T-helper 1 cell treated with Interleukin-12 subunit alpha and Interleukin-12 subunit beta and Interleukin-4 antibody, amounts not matched to agents 30 μg/mL and 1 μg/mL, for 36 hours (primary cell): Measurements from ENCODE around the gene MED1.
"Not testable (repeated sequence)": the region's sequence is repeated elsewhere in the genome, so short reads cannot be mapped to it uniquely, and the experiment has no call there.

Source experiments
- H3K27ac Mint-ChIP-seq: one replicate; pipeline ENCODE4 v1.8.0; 2021; ENCODE audit warnings: mild to moderate bottlenecking, mixed read lengths
- H3K27me3 Mint-ChIP-seq: one replicate; pipeline ENCODE4 v1.8.0; 2021; ENCODE audit warnings: low read depth, mixed read lengths
- H3K36me3 Mint-ChIP-seq: one replicate; pipeline ENCODE4 v1.8.0; 2021; ENCODE audit warnings: low read depth, mixed read lengths
- H3K4me1 Mint-ChIP-seq: one replicate; pipeline ENCODE4 v1.8.0; 2021; ENCODE audit warnings: low read depth, mixed read lengths
- H3K4me3 Mint-ChIP-seq: one replicate; pipeline ENCODE4 v1.8.0; 2021; ENCODE audit warnings: mild to moderate bottlenecking, moderate library complexity, mixed read lengths
- H3K9me3 Mint-ChIP-seq: one replicate; pipeline ENCODE4 v1.8.0; 2021; ENCODE audit warnings: mixed read lengths

MED1 gene

GRCh38 chr17:39461926-39462569 lies 11.0 kb upstream of the MED1 start:
- Mint-ChIP-seq H3K9me3 (no peaks in the 10 kb centered on the region), H3K36me3 (peaks cover 23% of the 10 kb centered on the region), H3K27ac (peak overlapping the region; percentile 97), H3K4me1 (peaks cover 35% of the 10 kb centered on the region), H3K4me3 (peak overlapping the region; percentile 95), H3K27me3 (no peaks in the 10 kb centered on the region)

- Mint-ChIP-seq H3K36me3 (peaks cover 23% of the 10 kb centered on the region), H3K27ac (peak within 1 kb of the TSS; percentile 97), H3K4me1 (peaks cover 34% of the 10 kb centered on the region), H3K27me3 (no peaks in the 10 kb centered on the region), H3K4me3 (peak within 1 kb of the TSS; percentile 95), H3K9me3 (no peaks in the 10 kb centered on the region)
Measured at GRCh38 chr17:39461113-39461925, 10.3 kb upstream of the MED1 start, which contains the start of gene CDK12. Gene CDK12 (plus strand): TSS chr17:39461486. CDS start chr17:39462072, 586 bp downstream.

GRCh38 chr17:39455919-39456318 lies 4.9 kb upstream of the MED1 start:
- Mint-ChIP-seq H3K9me3 (no peaks in the 10 kb centered on the region), H3K27me3 (no peaks in the 10 kb centered on the region), H3K4me3 (no peak overlapping the region), H3K4me1 (peaks cover 8% of the 10 kb centered on the region), H3K36me3 (no peaks in the 10 kb centered on the region), H3K27ac (no peak overlapping the region)

- Mint-ChIP-seq H3K27ac (peak overlapping the region; percentile 95), H3K27me3 (no peaks in the 10 kb centered on the region), H3K9me3 (no peaks in the 10 kb centered on the region), H3K4me3 (peak overlapping the region; percentile 95), H3K4me1 (peaks cover 16% of the 10 kb centered on the region), H3K36me3 (peaks cover 12% of the 10 kb centered on the region)
Measured at GRCh38 chr17:39450051-39450450, 1.0 kb downstream of the MED1 start.

- Mint-ChIP-seq H3K9me3 (no peaks in the 10 kb centered on the region), H3K4me3 (no peak overlapping the region), H3K27ac (no peak overlapping the region), H3K36me3 (peaks cover 27% of the 10 kb centered on the region), H3K27me3 (no peaks in the 10 kb centered on the region), H3K4me1 (peaks cover 17% of the 10 kb centered on the region)
Measured at GRCh38 chr17:39447561-39447960, 3.5 kb downstream of the MED1 start.

- Mint-ChIP-seq H3K4me3 (no peak overlapping the region), H3K27me3 (no peaks in the 10 kb centered on the region), H3K27ac (no peak overlapping the region), H3K36me3 (peaks cover 43% of the 10 kb centered on the region), H3K9me3 (no peaks in the 10 kb centered on the region), H3K4me1 (peaks cover 12% of the 10 kb centered on the region)
Measured at GRCh38 chr17:39443326-39443725, 7.7 kb downstream of the MED1 start.

GRCh38 chr17:39439868-39440267 lies 11.2 kb downstream of the MED1 start:
- H3K4me3 Mint-ChIP-seq, H3K9me3 Mint-ChIP-seq, H3K4me1 Mint-ChIP-seq, H3K27ac Mint-ChIP-seq, H3K27me3 Mint-ChIP-seq: not testable (repeated sequence)
- H3K36me3 Mint-ChIP-seq = peaks cover 33% of the 10 kb centered on the region

- Mint-ChIP-seq H3K4me1 (no peaks in the 10 kb centered on the region), H3K4me3 (no peak overlapping the region), H3K27ac (no peak overlapping the region), H3K27me3 (no peaks in the 10 kb centered on the region), H3K9me3 (no peaks in the 10 kb centered on the region), H3K36me3 (peaks cover 27% of the 10 kb centered on the region)
Measured at GRCh38 chr17:39429600-39429999, 21.5 kb downstream of the MED1 start.

- Mint-ChIP-seq H3K4me1 (no peaks in the 10 kb centered on the region), H3K4me3 (no peak overlapping the region), H3K9me3 (no peaks in the 10 kb centered on the region), H3K27me3 (no peaks in the 10 kb centered on the region), H3K36me3 (peaks cover 27% of the 10 kb centered on the region), H3K27ac (no peak overlapping the region)
Measured at GRCh38 chr17:39416141-39416540, 34.9 kb downstream of the MED1 start.

GRCh38 chr17:39410279-39410678 lies 40.8 kb downstream of the MED1 start:
- H3K36me3 Mint-ChIP-seq = peaks cover 42% of the 10 kb centered on the region
- peaks cover 5% of the 10 kb centered on the region for H3K4me1 Mint-ChIP-seq
- no peaks in the 10 kb centered on the region for H3K9me3 Mint-ChIP-seq
- H3K4me3 Mint-ChIP-seq = no peak overlapping the region
- H3K27ac Mint-ChIP-seq = no peak overlapping the region
- H3K27me3 Mint-ChIP-seq = no peaks in the 10 kb centered on the region

GRCh38 chr17:39408360-39408759 lies 42.7 kb downstream of the MED1 start:
- Mint-ChIP-seq H3K4me3 (no peak overlapping the region), H3K27ac (no peak overlapping the region), H3K4me1 (peaks cover 16% of the 10 kb centered on the region), H3K27me3 (no peaks in the 10 kb centered on the region), H3K36me3 (peaks cover 35% of the 10 kb centered on the region), H3K9me3 (no peaks in the 10 kb centered on the region)

GRCh38 chr17:39406951-39407350 lies 44.1 kb downstream of the MED1 start:
- Mint-ChIP-seq H3K4me3 (no peak overlapping the region), H3K36me3 (peaks cover 33% of the 10 kb centered on the region), H3K27me3 (no peaks in the 10 kb centered on the region), H3K4me1 (peaks cover 22% of the 10 kb centered on the region), H3K9me3 (no peaks in the 10 kb centered on the region), H3K27ac (no peak overlapping the region)

GRCh38 chr17:39405436-39405835 lies 45.6 kb downstream of the MED1 start:
- Mint-ChIP-seq H3K27me3 (no peaks in the 10 kb centered on the region), H3K9me3 (no peaks in the 10 kb centered on the region), H3K4me3 (no peak overlapping the region), H3K36me3 (peaks cover 29% of the 10 kb centered on the region), H3K27ac (peak overlapping the region; percentile 49), H3K4me1 (peaks cover 26% of the 10 kb centered on the region)

GRCh38 chr17:39404542-39405378 lies 46.3 kb downstream of the MED1 start:
- Mint-ChIP-seq H3K36me3 (peaks cover 22% of the 10 kb centered on the region), H3K27me3 (no peaks in the 10 kb centered on the region), H3K4me3 (peak overlapping the region; percentile 47), H3K4me1 (peaks cover 31% of the 10 kb centered on the region), H3K9me3 (no peaks in the 10 kb centered on the region), H3K27ac (peak overlapping the region; percentile 49)
